ENCODE measurements around the gene MARK4.

GRCh38 chr19:45258862-45259261, 7.8 kb downstream of the MARK4 start:
- no peak for TF ChIP-seq EZH2 (IDR thresholded peaks at IDR 0.05; ENCODE audit: borderline replicate concordance, low read depth, low read length, poor library complexity, severe bottlenecking)
- TF ChIP-seq, protein P1, sequence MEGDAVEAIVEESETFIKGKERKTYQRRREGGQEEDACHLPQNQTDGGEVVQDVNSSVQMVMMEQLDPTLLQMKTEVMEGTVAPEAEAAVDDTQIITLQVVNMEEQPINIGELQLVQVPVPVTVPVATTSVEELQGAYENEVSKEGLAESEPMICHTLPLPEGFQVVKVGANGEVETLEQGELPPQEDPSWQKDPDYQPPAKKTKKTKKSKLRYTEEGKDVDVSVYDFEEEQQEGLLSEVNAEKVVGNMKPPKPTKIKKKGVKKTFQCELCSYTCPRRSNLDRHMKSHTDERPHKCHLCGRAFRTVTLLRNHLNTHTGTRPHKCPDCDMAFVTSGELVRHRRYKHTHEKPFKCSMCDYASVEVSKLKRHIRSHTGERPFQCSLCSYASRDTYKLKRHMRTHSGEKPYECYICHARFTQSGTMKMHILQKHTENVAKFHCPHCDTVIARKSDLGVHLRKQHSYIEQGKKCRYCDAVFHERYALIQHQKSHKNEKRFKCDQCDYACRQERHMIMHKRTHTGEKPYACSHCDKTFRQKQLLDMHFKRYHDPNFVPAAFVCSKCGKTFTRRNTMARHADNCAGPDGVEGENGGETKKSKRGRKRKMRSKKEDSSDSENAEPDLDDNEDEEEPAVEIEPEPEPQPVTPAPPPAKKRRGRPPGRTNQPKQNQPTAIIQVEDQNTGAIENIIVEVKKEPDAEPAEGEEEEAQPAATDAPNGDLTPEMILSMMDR (conservative IDR thresholded peaks at IDR 0.05; ENCODE audit: low read depth, low read length): no peak
